ENCODE measurements around the gene ZNF732. TPM values are rescaled to one million over a fixed set of nuclear protein-coding genes. Genes with fewer than 3 reads are reported as not detected.

The ZNF732 gene
- total RNA-seq, 1 experiment from 2014 or later: 0.47 TPM

GRCh38 chr4:234178-234577 lies 71.1 kb downstream of the ZNF732 start:
- Mint-ChIP-seq H3K36me3 (ENCODE audit: insufficient read depth, unreplicated experiment) (no peaks in the 10 kb centered on the region), H3K9me3 (ENCODE audit: unreplicated experiment) (peaks cover 24% of the 10 kb centered on the region), H3K27me3 (ENCODE audit: insufficient read depth, unreplicated experiment) (no peaks in the 10 kb centered on the region), H3K27ac (ENCODE audit: low read depth, unreplicated experiment) (no peak overlapping the region), H3K4me1 (ENCODE audit: insufficient read depth, unreplicated experiment) (no peaks in the 10 kb centered on the region), H3K4me3 (ENCODE audit: unreplicated experiment) (no peak overlapping the region)
- ChIA-PET POLR2A (no interaction called here), CTCF (no interaction called here)
- TF ChIP-seq CTCF (IDR thresholded peaks at IDR 0.05; ENCODE audit: unreplicated experiment): no peak
- no TSS peak for BruUV-seq (replicated peaks)
- intact Hi-C loops (cut with micrococcal nuclease): no loop called here
- no peak for DNase-seq (ENCODE audit: unreplicated experiment)

GRCh38 chr4:223913-224497 lies 81.3 kb downstream of the ZNF732 start:
- BruUV-seq (replicated peaks): no TSS peak
- no peak for DNase-seq (ENCODE audit: unreplicated experiment)
- POLR2A ChIA-PET: no interaction called here
- Mint-ChIP-seq H3K27ac (ENCODE audit: low read depth, unreplicated experiment) (no peak overlapping the region), H3K4me3 (ENCODE audit: unreplicated experiment) (no peak overlapping the region), H3K27me3 (ENCODE audit: insufficient read depth, unreplicated experiment) (no peaks in the 10 kb centered on the region), H3K4me1 (ENCODE audit: insufficient read depth, unreplicated experiment) (no peaks in the 10 kb centered on the region), H3K36me3 (ENCODE audit: insufficient read depth, unreplicated experiment) (no peaks in the 10 kb centered on the region), H3K9me3 (ENCODE audit: unreplicated experiment) (peaks cover 8% of the 10 kb centered on the region)
- CTCF ChIA-PET: interaction anchor here (0.7 kb wide), 1 partner anchor 83 kb away, joined by 3 read pairs; no protein-coding TSS in a partner anchor
- intact Hi-C loops (cut with micrococcal nuclease): no loop called here
- no peak for TF ChIP-seq CTCF (IDR thresholded peaks at IDR 0.05; ENCODE audit: unreplicated experiment)

Small RNA genes lying within 50 kb of the gene (microRNA-seq; reads per million reads assigned to microRNA genes)
- not detected for gene MIR571

Other genes with a start within 250 kb of the ZNF732 start
- 10.8 and 12.2 TPM in 2 replicates for gene ZNF718, start 181.0 kb downstream of the ZNF732 start, total RNA-seq (2022)
- gene ZNF141, start 32.3 kb upstream of the ZNF732 start, total RNA-seq (2022): 11.3 and 11.6 TPM in 2 replicates
- 37.8 and 41.2 TPM in 2 replicates for gene ZNF721, start 193.7 kb upstream of the ZNF732 start, total RNA-seq (2022)
- 74.5 and 85.7 TPM in 2 replicates for gene PIGG, start 193.7 kb upstream of the ZNF732 start, total RNA-seq (2022)

Data from MCF 10A (cell line).